Measurements from ENCODE around the gene ATP6V0A1. TPM values are rescaled to one million over a fixed set of nuclear protein-coding genes. Genes with fewer than 3 reads are reported as not detected.
"Not testable (repeated sequence)": the region's sequence is repeated elsewhere in the genome, so short reads cannot be mapped to it uniquely, and the experiment has no call there.

Gene ATP6V0A1
- total RNA-seq, 1 donor from 2014 or later: 31.1 TPM

DNA sequence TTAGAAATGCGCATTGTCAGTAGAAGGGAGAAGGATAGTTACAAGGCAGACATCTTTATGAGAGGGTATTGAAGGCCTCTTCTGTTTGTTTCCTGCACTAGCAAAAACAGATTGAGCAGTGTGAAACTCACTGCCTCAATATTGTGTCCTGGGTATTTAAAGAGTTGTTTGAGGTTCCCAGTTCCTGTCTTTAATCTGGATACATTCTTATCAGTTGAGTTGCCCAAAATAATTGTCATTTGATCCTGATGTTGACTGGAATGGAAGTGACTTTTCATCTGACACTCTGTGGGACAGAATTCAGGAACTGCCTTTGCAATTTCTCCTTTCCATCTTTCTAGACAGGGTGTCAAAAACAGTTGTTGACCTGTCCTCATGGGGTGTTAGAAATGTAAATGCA is 1.7 kb downstream of the ATP6V0A1 start:
- DNase-seq (ENCODE audit: missing footprints) (no peak), ATAC-seq (no peak)
- intact Hi-C loops (cut with DNase I): no loop called here

DNA sequence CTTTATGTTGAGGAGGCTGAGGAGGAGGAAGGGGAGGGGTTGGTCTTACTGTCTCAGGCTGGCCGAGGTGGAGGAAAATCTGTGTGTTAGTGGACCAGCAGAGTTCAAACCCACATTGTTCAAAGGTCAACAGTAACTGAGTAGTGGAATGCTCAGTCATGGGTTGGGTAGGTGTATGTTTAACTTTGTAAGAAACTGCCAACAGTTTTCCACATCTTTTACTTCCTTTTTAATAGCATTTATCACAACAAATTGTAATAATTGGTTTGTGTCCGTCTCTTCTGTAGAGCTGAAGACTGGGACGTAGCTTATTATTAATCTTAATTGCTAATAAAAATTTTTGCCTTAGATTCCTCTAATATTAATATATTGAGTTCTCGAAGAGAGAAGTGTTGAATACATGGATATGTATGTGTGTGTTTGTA is 5.3 kb downstream of the ATP6V0A1 start:
- no peak for DNase-seq (ENCODE audit: missing footprints)
- no peak for ATAC-seq
- intact Hi-C loops (cut with DNase I): no loop called here

DNA sequence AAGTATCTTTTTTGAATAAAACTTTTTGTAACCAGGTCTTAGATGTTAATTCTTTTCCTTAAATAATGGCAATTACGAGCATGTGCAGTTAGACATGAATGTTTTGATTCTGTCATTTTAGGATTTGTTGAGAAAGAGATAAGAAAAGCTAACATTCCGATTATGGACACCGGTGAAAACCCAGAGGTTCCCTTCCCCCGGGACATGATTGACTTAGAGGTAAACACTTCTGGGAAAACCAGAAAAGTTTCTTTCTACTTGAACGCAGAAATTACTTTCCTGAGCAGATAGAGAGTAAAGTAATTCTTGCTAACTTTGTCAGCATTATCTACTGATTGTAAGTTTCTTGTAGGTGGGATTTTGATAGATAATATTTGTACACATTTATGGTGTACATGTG is 9.2 kb downstream of the ATP6V0A1 start:
- intact Hi-C loops (cut with DNase I): no loop called here
- no peak for ATAC-seq

DNA sequence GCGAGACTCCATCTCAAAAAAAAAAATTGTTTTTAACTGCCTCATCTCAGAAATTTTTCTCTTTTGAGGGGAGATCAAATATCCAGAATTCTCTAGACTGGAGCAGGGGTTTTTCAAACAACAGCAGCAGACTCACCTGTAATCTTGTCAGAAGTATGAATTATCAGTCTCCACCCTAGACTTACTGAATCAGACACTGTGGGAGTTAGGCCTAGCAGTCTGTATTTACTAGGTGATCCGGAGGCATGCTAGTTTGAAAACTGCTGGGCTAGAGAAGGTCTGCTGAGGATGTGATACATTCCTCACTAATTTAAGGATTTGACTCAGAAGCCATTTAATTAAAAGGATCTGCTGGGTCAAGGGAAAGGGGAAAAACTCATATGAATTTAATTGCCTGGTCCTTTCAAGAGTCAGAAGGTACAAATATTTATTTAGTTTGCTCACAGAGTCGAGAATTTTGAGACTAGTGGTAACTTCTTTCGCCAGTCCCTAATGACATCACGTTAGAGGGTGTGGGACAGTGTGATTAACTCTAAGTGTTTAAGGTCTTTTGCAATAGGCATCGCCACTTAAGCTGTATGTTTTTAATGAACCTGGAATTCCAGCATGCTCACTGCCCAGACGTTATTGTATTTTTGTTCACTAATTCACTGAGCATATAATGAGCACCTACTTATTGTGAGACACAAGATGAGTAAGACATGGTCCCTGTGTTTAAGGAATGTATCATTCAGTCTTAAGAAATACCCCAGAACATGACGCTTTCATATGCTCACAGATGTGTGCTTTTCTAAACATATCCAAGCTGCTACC is 14.2 kb downstream of the ATP6V0A1 start:
- DNase-seq (ENCODE audit: missing footprints): no peak

More for the DNA sequence above, 9.2 kb downstream of the ATP6V0A1 start:
- DNase-seq (ENCODE audit: missing footprints): no peak

DNA sequence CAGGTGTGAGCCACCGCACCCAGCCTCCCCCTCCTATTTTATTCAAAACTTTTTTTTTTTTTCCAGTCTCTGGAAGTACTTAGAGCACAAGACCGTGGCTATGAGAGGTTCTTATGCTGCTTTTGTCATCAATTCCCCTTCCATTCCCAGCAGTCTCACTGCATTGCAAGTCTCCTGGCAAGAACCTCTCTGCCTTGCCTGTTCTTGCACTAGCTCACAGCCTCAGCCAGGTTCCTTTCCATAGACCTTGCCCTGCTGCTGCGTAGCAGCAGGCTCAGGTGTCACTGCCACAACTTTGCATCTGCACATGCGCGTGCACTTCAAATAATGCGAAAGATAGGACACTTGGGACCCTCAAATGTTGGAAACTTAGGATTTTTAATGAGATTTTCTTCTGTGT is 15.6 kb downstream of the ATP6V0A1 start:
- intact Hi-C loops (cut with DNase I): no loop called here
- no peak for ATAC-seq

More for the DNA sequence above, 14.2 kb downstream of the ATP6V0A1 start:
- intact Hi-C loops (cut with DNase I): no loop called here
- no peak for ATAC-seq

DNA sequence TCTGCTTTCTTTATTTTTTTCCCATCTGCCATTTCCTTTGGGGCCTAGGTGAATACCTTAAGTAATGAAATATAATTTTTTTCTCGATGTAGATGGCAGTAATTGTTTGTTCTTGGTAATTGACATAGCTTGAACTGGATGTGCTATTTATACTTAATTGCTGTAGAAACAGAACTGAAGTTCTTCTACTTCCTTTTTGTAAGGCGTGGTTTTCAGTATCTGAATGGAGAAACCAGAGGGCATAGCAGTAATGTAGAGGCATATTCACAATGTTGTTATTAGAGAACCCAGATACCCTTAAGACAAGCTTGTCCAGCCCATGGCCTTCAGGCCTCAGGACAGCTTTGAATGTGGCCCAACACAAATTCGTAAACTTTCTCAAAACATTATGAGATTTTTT is 16.4 kb downstream of the ATP6V0A1 start:
- intact Hi-C loops (cut with DNase I): no loop called here
- DNase-seq (ENCODE audit: missing footprints): no peak
- ATAC-seq: no peak

More for the DNA sequence above, 15.6 kb downstream of the ATP6V0A1 start:
- no peak for DNase-seq (ENCODE audit: missing footprints)

DNA sequence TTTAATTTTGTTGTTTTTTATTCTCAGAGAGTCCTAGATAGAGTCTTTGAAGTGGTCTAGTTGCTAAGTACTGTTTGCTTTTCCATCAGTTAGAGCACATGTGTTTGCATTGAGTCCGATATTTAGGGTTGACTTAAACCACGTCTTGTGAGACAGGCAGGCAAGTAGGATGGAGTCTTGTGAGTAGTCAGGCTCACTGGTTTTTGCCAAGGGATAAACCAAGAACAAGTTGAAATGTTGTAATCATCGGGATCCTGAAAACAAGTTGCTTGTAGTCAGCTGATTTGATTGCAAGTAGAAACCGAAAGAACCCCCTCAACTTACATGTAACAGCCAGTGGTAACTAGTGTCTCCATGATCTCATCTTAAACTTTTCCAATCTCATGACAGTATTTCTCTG is 17.2 kb downstream of the ATP6V0A1 start:
- no peak for DNase-seq (ENCODE audit: missing footprints)
- intact Hi-C loops (cut with DNase I): no loop called here
- ATAC-seq: no peak

DNA sequence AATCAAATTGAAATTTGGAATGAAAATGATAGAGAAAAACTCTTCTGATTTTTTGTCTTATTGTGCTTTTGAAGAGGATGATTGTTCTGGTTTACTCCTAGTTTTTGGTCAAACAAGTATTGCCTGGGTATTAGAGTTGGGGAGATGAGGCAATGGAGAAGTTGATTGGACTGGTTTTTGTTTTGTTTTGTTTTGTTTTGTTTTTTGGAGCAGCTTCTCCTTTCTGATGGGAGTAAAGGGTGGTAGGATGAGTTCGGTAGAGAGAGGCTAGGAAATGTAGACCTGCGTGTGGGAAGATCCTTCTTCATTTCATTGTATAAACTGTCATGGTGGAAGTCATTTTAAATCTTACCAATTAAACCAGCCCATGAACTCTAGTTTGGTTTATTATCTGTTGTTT is 17.7 kb downstream of the ATP6V0A1 start:
- intact Hi-C loops (cut with DNase I): no loop called here
- ATAC-seq: no peak
- no peak for DNase-seq (ENCODE audit: missing footprints)

DNA sequence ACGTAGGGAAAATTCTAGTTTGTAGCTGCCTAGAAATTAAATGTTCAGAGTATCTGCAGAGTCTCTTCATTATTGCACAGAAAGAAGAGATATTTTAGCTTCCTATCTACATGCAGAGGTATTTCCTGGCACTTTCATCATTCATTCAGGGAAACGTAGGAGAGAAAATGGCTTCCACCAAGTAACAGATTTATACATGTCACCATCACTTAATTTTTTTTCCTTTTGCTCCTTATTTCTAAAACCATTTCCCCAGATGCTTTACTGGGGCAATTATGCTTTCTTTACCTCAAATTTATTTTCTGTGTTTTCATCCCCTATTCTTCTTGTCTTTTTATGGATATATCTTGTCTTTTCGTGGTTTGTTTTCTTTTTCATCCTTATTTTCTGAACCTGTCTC is 18.5 kb downstream of the ATP6V0A1 start:
- intact Hi-C loops (cut with DNase I): no loop called here
- ATAC-seq: no peak
- DNase-seq (ENCODE audit: missing footprints): no peak

DNA sequence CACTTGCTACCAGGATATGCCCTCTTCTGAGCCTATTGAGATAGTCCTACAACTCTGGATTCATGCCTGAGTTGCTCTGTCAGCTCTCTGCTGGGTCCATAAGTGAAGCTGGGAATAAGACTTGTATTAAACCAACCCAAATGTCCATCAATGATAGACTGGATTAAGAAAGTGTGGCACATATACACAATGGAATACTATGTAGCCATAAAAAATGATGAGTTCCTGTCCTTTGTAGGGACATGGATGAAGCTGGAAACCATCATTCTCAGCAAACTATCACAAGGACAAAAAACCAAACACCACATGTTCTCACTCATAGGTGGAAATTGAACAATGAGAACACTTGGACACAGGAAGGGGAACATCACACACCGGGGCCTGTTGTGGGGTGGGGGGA is 19.1 kb downstream of the ATP6V0A1 start:
- intact Hi-C loops (cut with DNase I); DNase-seq (ENCODE audit: missing footprints); ATAC-seq: not testable (repeated sequence)

DNA sequence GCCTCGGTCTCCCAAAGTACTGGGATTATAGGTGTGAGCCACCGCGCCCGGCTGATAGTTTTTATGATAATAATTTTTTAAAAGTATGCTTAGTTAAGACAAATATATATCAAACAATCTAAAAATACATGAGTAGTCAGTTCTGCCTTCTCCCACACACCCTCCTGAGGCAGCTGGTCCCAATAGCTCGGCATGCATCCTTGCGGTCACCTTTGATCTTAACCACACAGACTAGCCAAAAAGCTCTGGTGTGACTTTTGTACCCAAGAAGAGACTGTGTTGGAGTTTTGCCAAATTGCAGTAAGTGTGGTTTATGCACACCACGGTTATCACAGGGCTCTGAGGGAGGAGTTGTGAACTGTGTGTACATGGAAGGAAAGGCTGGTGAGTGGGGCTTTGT is 25.6 kb downstream of the ATP6V0A1 start:
- ATAC-seq: peak; percentile 31
- intact Hi-C loops (cut with DNase I): no loop called here
- DNase-seq (ENCODE audit: missing footprints): no peak

DNA sequence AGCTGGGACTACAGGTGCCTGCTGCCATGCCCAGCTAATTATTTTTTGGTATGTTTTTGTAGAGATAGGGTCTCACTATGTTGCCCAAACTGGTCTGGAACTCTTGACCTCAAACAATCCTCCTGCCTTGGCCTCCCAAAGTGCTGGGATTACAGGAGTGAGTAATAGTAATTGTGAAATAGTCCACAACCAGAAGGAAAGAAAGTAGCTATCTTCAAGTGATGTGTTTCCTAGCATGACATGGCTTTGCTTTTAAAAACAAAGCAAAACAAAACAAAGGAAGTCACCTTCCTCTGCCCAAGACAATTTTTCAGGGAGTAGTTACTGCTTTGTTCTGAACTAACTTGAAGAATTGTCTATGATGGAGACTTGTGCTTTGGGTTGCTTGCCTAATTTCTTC is 27.0 kb downstream of the ATP6V0A1 start:
- intact Hi-C loops (cut with DNase I): no loop called here
- DNase-seq (ENCODE audit: missing footprints): no peak
- ATAC-seq: no peak

DNA sequence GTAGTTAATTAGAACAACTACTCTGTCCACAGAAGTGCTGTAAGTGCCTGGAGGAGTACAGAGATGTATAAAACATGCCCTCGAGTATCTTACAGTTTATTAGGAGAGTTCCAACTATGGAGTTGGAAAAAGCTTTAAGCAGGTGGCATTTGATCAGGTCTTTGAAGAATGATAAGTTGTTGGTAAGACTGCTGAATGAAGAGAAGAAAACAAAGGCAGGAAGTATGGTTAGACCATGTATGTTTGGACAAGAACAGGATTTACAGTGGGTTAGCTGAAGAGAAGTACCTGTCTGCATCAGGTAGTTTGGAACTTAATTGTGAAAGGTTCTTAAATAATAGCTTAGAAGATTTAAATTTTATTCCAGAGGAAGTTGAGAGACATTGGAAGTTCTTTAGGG is 29.4 kb downstream of the ATP6V0A1 start:
- intact Hi-C loops (cut with DNase I): no loop called here
- no peak for DNase-seq (ENCODE audit: missing footprints)
- ATAC-seq: no peak

DNA sequence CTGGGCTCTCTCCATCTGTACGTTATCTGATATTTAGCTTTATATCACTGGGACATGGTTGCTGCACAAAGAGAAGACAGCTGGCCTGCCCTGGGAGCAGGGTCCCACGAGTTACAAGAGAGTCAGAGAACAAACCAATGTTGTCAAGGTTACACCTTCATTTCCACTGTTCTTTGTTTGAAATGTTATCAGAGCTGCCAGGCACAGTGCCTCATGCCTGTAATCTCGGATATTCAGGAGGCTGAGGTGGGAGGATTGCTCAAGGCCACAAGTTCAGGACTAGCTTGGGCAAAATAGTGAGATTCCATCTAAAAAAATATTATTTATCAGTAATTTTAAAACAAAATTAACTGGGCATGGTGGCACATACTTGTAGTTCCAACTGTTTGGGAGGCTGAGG is 34.6 kb downstream of the ATP6V0A1 start:
- DNase-seq (ENCODE audit: missing footprints) (no peak), ATAC-seq (no peak)
- intact Hi-C loops (cut with DNase I): no loop called here

DNA sequence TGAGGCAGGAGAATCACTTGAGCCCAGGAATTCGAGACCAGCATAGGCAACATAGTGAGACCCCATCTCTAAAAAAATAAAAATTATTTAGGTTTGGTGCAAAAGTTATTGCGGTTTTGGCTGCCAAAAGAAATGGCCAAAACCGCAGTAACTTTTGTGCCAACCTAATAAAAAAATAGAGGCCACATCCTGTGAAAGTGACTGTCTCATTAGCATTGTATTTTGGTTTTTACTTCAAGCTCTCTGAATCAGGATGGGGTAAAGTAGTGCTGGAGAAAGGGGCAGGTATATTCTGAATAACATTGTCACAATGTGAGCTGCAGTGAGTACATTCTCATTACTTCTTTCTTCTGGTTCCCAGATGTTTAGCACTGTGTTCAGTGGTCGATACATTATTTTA is 36.0 kb downstream of the ATP6V0A1 start:
- intact Hi-C loops (cut with DNase I): no loop called here
- DNase-seq (ENCODE audit: missing footprints): no peak
- ATAC-seq: no peak

DNA sequence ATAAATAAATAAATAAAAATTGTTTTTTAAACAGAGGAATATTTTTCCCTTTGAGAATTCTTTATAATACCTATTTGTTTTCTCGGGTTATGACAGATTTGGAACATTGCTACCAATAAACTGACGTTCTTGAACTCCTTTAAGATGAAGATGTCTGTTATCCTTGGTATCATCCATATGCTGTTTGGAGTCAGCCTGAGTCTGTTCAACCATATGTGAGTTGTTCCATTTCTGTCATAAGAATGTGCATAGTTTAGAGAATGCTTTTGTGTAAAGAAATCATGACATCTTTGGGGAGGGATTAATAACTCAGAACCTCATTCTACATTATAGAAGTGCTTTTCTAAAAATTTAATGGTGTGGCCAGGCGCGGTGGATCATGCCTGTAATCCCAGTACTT is 40.1 kb downstream of the ATP6V0A1 start:
- no peak for DNase-seq (ENCODE audit: missing footprints)
- intact Hi-C loops (cut with DNase I): no loop called here
- no peak for ATAC-seq

DNA sequence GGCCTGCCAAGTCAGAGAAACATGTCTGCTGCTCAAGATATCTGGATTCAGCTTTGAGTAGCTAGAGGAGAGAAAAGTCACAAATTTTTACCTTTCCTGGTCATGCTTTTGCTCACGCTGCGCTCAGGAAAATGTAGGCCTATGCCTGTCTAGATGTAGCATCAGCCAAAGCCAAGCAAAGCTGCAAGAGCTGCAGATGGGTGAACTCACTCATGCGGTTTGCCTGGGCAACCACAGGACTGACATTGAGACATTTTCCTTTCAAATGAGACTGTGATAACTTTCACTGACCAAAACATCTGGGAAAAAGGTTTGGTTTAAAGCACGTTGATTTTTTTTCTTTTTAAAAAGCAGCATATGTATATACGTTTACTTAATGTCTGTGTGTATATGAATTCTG is 43.4 kb downstream of the ATP6V0A1 start:
- no peak for DNase-seq (ENCODE audit: missing footprints)
- no peak for ATAC-seq
- intact Hi-C loops (cut with DNase I): no loop called here

DNA sequence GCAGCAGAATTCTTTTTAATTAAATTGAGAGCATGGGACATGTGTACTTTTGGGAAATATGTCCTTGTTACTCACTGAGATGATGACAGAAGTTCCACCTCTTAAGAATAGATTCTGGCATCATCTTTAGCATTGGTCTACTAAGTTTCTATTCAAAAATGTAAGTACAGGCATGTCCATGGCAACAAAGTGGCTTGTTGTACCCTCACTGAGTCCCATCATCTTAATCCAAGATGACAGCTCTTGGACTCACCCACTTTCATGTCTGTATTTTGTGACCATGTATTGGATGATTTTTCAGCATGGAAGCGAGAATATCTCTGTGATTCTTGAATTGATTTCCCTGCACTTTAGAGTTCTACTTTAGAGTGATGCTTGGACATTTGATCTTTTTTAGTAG is 44.2 kb downstream of the ATP6V0A1 start:
- intact Hi-C loops (cut with DNase I): no loop called here
- ATAC-seq (no peak), DNase-seq (ENCODE audit: missing footprints) (no peak)

DNA sequence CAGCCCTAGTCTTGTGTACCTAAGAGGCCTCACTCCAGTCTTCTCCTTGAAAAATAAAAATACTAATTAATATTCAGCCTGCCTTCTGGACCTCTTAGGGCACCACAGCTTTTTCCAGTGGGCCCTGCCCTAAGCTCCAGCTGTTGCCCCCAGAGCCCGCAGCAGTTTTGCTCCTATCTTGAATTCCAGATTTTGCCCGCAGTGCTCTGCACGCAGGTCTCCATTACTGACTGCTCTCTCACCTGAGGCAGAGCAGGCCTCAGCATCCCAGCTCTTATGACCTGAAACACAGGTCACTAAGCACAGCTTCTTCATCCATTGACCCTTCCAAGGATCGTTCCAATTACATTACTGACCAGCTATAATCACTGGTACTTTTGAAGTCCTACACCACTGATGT is 49.0 kb downstream of the ATP6V0A1 start:
- no peak for ATAC-seq
- DNase-seq (ENCODE audit: missing footprints): no peak
- intact Hi-C loops (cut with DNase I): no loop called here

DNA sequence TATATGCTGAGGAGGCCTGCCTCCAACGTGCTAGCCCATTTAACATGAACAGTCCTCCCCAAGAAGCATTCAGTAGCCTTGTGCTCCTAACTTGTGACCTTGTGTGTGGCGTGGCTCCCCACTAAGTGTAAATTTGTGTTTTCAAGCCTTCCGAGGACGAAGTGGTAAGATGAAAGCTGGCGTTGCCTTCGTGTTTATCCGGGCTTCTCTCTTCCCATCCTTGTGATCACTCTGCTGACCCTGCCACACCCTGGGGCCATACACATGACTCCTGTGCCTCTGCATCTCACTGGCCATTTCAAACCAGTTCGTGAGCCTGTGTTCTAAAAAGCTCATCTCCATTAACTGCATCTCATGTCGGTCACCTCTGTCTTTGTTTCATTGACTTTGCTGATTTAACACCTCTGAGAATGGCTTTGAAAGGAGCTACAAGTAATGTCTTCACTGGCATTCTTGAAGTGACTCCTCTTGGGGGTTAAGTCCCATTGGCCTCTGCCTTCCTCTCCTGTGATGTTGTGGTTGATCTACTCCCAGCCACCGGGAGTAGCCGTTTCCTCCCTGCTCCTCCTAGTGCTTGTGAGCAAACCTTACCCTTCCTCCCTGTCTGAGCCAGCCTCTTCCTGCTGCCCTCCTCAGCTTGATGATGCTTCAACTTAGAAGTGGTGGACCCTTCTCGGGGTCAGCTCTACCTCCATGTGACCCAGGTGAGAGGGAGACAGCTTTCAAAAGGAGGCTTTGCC is 49.9 kb downstream of the ATP6V0A1 start:
- intact Hi-C loops (cut with DNase I): no loop called here
- DNase-seq (ENCODE audit: missing footprints) (no peak), ATAC-seq (no peak)
